Measurements from ENCODE around the gene HGFAC. TPM values are rescaled to one million over a fixed set of nuclear protein-coding genes. Genes with fewer than 3 reads are reported as not detected.

Gene HGFAC
- total RNA-seq, 2 donors from 2014 or later, result 0.52 TPM; not detected in 1

DNA sequence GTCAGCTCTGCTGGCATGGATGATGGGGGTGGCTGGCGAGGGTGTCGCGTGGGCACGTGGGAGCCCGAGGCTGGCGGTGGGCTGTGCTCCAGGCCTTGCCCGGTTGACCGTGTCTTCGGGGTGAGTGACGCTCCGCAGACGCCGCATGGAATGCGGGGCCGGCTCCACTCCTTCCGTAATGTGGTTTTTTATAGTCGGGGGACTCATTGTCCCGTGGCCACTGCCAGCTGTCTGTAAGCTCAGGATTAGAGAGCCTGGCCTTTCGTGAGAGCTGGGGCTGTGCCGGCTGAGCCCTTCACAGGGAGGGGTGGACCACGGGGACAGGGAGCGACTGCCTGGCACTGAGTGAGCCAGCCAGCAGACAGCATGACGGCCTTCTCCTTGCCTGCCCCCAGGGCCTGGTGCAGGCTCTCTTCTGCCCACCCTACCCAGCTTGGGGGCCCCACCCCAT is 41.7 kb downstream of the HGFAC start:
- no peak overlapping the region for H3K9ac ChIP-seq (ENCODE audit: low read depth in 2 of 2, low read length in 2 of 2)
- no peak overlapping the region for H3K27ac ChIP-seq
- intact Hi-C loops (cut with DNase I), result no loop called here
- no peak overlapping the region for H3K4me3 ChIP-seq
- peaks cover 8% of the 10 kb centered on the region for H3K4me1 ChIP-seq
- TF ChIP-seq, protein P1, sequence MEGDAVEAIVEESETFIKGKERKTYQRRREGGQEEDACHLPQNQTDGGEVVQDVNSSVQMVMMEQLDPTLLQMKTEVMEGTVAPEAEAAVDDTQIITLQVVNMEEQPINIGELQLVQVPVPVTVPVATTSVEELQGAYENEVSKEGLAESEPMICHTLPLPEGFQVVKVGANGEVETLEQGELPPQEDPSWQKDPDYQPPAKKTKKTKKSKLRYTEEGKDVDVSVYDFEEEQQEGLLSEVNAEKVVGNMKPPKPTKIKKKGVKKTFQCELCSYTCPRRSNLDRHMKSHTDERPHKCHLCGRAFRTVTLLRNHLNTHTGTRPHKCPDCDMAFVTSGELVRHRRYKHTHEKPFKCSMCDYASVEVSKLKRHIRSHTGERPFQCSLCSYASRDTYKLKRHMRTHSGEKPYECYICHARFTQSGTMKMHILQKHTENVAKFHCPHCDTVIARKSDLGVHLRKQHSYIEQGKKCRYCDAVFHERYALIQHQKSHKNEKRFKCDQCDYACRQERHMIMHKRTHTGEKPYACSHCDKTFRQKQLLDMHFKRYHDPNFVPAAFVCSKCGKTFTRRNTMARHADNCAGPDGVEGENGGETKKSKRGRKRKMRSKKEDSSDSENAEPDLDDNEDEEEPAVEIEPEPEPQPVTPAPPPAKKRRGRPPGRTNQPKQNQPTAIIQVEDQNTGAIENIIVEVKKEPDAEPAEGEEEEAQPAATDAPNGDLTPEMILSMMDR (IDR thresholded peaks at IDR 0.05), result no peak
- H3K27me3 ChIP-seq, result peaks cover 22% of the 10 kb centered on the region
- no peak for DNase-seq
- no peaks in the 10 kb centered on the region for H3K9me3 ChIP-seq
- no peaks in the 10 kb centered on the region for H3K36me3 ChIP-seq

DNA sequence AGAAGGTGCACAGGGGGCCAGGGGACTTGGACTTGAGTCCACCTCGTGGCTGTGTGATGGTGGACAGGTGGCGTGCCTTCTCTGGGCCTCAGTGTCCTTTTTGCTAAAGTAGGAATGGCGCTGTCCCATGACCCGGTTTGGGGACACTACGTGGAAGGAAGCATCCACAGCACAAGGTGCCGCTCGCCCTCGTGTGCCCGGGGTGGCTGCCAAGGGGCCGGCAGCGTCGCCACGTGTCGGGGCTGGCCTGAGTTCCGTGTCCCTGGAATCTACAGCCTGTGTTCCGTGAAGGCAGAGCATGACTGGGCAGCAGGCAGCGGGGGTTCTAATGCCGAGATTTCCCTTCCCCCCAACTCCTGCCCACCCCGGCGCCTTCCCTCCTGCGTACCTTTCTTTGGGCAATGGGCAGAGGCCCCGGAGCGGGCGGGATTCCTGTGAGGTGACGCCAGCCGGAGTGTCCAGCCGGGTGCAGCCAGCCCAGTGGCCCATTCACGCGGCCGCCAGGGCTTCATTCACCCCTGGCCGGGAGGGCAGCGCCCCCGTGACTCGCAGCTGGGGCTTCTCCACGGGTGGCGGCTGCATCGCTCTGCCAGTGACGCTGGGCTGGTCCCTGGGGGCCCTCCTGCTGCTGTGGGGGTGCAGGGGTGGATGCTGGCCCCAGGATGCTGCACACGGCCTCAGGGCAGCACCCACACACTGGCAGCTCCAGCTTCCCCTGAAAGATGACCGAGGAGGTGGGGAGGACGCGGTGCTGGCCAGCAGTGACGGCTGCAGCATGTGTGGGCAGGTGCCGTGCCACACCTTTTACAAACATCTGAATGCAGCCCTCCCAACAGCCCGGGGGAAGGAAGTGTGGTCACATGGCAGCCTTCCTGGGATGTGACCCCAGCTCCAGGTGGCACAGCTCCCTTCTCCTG is 42.5 kb downstream of the HGFAC start:
- no peak overlapping the region for H3K4me3 ChIP-seq
- H3K9ac ChIP-seq (ENCODE audit: low read depth in 2 of 2, low read length in 2 of 2), result no peak overlapping the region
- intact Hi-C loops (cut with DNase I), result no loop called here
- H3K27me3 ChIP-seq, result peaks cover 22% of the 10 kb centered on the region
- TF ChIP-seq, protein P1 (IDR thresholded peaks at IDR 0.05), result no peak
- DNase-seq, result peak; percentile 71
- no peak overlapping the region for H3K27ac ChIP-seq
- no peaks in the 10 kb centered on the region for H3K9me3 ChIP-seq
- peaks cover 8% of the 10 kb centered on the region for H3K4me1 ChIP-seq
- no peaks in the 10 kb centered on the region for H3K36me3 ChIP-seq

DNA sequence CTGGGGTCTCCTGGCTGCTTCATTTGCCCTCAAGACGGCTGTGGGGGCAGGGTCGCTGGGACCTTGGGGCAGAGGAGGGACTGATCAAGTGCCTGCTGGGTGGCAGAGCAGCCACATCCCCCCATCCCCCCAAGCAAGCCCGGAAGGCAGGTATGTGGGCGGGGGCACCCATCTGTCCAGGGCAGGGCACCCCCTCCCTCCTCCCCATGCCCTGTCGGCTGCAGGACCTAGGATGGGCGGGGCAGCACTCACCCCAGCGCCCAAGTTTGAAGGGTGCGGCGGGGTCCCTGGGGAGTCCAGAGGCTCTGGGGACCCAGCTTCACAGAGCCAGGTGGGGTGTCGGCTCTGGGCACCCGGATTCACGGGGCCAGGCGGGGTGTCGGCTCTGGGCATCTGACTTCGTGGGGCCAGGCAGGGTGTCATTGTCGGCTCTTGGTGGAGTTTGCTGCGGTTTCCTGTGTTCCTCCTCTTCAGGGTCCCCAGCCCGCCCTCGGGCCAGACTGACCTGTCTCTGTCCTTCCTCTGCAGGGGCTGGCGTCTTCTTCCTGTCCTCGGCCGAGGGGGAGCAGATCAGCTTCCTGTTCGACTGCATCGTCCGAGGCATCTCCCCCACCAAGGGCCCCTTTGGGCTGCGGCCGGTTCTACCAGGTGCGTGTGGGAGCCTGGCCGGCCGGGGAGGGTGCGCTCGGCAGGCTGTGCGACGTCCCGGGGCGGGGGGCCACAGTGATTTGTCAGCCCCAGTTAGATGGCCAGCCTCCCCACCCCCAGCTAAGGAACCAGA is 43.4 kb downstream of the HGFAC start:
- no peaks in the 10 kb centered on the region for H3K36me3 ChIP-seq
- no peaks in the 10 kb centered on the region for H3K9me3 ChIP-seq
- H3K9ac ChIP-seq (ENCODE audit: low read depth in 2 of 2, low read length in 2 of 2), result peak overlapping the region in 1 of 2 donors; percentile 40
- TF ChIP-seq, protein P1 (IDR thresholded peaks at IDR 0.05), result no peak
- H3K27ac ChIP-seq, result no peak overlapping the region
- peak; percentile 35 for DNase-seq
- intact Hi-C loops (cut with DNase I), result no loop called here
- peak overlapping the region; percentile 1 for H3K4me3 ChIP-seq
- peaks cover 22% of the 10 kb centered on the region for H3K27me3 ChIP-seq
- H3K4me1 ChIP-seq, result peaks cover 8% of the 10 kb centered on the region

DNA sequence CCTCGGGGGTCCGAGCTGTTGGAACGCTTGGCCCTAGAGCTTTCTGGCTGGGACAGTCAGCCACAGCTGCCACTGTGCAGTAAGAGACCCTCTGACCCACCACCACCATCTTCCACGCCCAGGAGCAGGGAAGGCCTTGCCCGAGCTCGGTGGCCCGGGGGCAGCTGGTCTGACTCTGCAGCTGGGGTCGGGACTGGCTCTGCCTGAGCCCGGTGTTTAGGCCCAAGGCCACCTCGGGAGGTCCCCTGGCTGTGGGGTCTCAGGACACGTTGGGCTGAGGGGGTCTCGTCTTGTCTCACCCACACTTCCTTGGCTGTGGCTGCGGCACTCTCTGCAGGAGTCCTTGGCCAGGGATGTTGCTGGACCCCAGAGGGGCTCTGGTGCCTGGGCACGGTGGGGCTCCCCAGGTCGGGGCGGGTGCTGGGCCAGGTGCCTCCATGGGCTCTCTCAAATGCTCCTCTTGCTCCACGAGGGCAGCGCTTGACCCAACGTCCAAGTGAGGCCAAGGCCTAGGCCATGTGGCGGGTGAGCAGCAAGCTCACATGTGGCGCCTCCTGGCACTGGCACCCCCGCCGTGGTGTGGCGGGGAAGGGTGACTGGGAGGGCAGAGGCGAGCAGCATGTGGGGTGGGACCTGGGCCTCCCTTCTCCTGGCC is 44.2 kb downstream of the HGFAC start:
- Histone ChIP-seq H3K36me3 (no peaks in the 10 kb centered on the region), H3K4me3 (no peak overlapping the region), H3K9me3 (no peaks in the 10 kb centered on the region), H3K27ac (no peak overlapping the region), H3K9ac (ENCODE audit: low read depth in 2 of 2, low read length in 2 of 2) (no peak overlapping the region), H3K27me3 (peaks cover 22% of the 10 kb centered on the region), H3K4me1 (peaks cover 8% of the 10 kb centered on the region)
- intact Hi-C loops (cut with DNase I), result no loop called here
- no peak for DNase-seq
- TF ChIP-seq, protein P1 (IDR thresholded peaks at IDR 0.05), result no peak
